Measurements from ENCODE around the gene TNKS1BP1. TPM values are rescaled to one million over a fixed set of nuclear protein-coding genes. Genes with fewer than 3 reads are reported as not detected.
"Not testable (repeated sequence)": the region's sequence is repeated elsewhere in the genome, so short reads cannot be mapped to it uniquely, and the experiment has no call there.

Gene TNKS1BP1
- polyA plus RNA-seq, 10 donors = 93.5 to 122 (median 110) TPM

DNA sequence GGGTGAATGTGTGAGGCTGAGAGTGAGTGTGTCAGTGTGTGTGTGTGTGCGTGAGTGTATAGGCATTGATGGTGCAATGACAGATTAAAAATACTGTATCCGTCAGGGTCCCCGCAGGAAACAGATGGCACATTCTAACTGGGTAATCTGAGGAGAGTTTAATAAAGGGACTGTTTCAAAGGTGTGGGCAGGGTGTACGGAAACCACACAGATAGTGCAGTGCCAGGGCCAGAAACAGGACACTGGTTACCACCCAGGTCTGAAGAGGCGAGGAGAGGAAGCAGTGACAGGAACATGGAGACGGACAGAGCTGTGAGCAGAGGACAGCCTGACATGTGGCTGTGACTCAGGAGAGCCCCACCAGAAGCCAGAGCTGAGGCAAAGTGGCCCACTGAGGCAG is 29.9 kb upstream of the TNKS1BP1 start:
- no peak for DNase-seq

GRCh38 chr11:57353852-57354251 is 29.1 kb upstream of the TNKS1BP1 start:
- DNase-seq = no peak

DNA sequence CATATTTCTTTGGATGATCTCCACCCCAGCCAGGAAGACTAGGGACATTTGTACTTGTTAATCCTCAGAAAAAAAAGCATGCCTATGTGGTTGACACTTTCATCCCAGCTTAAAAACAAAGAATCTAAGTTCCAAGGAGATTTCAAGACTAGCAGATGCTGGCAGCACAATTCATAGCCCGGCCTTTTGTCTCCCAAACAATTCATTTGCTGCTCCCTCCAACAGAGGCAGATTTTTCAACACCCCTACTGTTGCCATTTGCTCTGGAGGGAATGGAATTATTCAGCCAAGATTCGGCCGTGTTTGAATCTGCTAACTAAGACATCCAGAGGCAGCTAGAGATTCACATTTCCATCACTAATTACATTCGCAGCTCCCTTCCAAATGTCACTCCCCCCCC is 28.7 kb upstream of the TNKS1BP1 start:
- no peak for DNase-seq

DNA sequence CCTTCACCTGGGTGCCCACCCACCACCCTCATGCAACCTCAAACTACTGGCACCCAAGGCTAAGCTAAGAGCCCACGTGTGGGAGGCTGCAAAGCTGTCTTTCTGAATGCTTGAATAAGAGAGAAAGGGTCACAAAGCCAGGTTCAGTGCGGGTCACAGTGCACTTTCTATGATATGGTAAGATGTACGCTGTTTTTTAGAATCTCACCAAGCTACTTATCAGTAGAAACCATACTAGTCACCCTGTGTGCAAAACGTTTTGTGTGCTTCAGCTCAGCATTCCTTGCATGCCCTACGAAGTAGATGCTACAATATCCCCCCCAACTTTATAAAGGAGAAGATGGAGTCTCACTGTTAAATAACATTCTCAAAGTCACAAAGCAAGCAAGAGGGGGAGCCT is 28.3 kb upstream of the TNKS1BP1 start:
- DNase-seq = no peak

- peak; percentile 27 to 83 (median 64) for DNase-seq
These were observed 24.9 kb upstream of the TNKS1BP1 start for GRCh38 chr11:57349491-57350274.

GRCh38 chr11:57348636-57349313 is 24.0 kb upstream of the TNKS1BP1 start:
- no peak for DNase-seq

DNA sequence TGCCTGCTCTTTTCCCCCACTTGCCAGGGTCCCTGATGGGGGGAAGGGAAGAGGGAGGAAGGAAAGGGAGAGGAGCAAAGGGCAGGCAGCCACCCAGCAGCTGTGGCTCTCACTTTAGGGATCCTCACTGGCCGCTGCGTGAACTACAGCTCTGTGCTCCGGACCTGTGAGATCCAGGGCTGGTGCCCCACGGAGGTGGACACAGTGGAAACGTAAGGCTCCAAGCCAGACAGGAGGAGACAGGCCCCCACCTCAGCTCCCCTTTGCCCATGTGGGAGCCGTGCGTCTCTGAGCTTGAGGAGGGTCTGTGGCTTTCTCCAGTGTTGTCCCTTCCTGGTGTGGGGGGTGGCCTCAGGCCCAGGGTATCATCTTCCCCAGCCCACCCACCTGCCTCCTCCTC is 23.3 kb upstream of the TNKS1BP1 start:
- no peak for DNase-seq

DNA sequence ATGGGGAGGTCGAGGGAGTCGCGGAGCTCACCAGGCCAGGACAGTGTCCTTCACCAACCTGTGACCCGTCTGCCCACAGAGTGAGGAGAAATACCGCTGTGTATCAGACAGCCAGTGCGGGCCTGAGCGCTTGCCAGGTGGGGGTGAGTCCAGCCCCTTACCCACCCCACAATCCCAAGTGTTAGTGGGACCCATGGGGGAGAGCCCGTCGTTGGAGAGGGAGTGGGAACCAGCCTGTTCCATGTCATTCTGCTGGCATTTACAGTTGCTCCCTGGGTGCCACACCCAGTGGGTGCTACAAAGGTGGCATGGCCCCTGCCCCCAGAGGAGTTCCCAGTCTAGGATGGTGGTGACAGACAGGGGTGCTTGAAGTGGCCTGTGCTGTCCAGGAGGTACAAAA is 22.6 kb upstream of the TNKS1BP1 start:
- no peak for DNase-seq

GRCh38 chr11:57345555-57346211 is 20.9 kb upstream of the TNKS1BP1 start:
- peak in 2 of 3 donors; percentile 75 to 79 for DNase-seq

DNA sequence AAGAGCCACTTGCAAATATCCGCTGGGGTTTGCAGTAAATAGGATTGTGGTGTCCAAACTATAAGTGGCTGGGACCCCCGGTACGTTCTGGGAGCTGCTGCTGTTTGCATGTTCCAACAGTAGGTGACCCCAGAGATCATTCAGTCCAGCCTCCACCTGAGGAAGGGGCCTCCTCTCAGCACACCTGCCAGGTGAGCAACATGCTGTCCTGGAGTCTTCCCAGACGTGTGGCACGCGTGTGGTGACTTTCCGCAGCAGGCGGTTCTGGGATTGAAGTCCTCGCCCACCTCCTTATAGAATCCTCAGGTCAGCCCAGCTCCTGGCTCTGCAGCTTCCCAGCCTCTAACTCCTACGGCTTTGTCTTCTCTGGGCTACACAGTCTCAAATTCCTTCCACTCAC is 20.1 kb upstream of the TNKS1BP1 start:
- no peak for DNase-seq

GRCh38 chr11:57343825-57344224 is 19.1 kb upstream of the TNKS1BP1 start:
- no peak for DNase-seq

DNA sequence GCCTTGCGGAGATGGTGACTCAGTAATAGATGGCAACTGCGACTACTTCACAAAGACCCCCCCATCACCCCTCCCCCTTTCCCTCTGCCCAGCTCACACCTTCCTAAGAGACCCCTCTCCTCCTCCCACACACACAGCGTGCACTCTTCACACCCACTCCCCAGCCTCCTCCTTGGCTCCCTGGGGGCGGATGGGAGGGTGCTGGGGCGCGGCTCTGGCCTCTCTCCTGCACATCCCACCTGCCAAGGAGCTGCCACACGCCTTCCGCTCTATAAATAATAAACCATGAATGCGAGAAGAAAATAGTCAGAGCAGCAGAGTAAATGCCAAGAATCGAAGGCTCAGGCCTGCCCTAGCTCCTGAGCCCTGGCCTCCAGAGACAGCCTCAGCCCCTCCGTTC is 17.9 kb upstream of the TNKS1BP1 start:
- no peak for DNase-seq

- no peak for DNase-seq
These were observed 16.6 kb upstream of the TNKS1BP1 start for GRCh38 chr11:57341250-57341808.

- DNase-seq = peak in 1 of 3 donors; percentile 62
These were observed 15.4 kb upstream of the TNKS1BP1 start for GRCh38 chr11:57340039-57340615.

- no peak for DNase-seq
These were observed 14.6 kb upstream of the TNKS1BP1 start for GRCh38 chr11:57339328-57339727.

DNA sequence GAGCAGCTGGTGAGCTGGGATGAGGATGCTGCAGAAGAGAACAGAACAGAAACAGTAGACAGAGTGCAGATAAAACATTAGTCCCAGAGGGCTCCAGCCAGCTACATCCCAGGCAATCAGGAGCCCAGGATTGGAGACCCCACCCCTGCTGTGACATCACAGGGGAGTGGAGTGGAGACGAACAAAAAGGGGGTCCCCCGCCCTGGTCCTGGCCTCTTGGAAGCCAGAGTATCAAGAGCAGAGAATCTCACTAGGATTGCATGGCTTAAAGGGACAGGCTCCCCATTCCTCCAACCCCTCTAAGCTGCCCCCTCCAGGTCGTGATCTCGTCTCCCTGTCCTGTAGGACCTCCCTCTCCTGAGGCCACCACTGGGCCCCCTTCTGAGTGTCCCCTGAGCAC is 13.4 kb upstream of the TNKS1BP1 start, which contains the start of gene P2RX3:
TSS of gene P2RX3 (plus strand) at position 211 of the 400 bp plus-strand sequence. CDS start 199 bp downstream, outside the sequence.
- peak in 1 of 3 donors; percentile 83 for DNase-seq

DNA sequence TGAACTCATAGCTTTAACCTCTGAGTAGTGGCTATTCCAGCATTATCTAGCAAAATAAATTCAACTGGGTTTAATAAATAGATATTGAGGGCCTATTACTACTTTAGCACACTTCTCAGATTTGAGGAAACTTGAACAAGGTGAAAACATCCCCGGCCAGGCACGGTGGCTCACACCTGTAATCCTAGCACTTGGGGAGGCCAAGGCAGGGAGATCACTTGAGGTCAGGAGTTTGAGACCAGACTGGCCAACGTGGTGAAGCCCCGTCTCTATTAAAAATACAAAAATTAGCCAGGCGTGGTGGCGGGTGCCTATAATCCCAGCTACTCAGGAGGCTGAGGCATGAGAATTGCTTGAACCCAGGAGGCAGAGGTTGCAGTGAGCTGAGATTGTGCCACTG is 12.1 kb upstream of the TNKS1BP1 start:
- not testable (repeated sequence) for DNase-seq

GRCh38 chr11:57336111-57336666 is 11.4 kb upstream of the TNKS1BP1 start:
- no peak for DNase-seq

DNA sequence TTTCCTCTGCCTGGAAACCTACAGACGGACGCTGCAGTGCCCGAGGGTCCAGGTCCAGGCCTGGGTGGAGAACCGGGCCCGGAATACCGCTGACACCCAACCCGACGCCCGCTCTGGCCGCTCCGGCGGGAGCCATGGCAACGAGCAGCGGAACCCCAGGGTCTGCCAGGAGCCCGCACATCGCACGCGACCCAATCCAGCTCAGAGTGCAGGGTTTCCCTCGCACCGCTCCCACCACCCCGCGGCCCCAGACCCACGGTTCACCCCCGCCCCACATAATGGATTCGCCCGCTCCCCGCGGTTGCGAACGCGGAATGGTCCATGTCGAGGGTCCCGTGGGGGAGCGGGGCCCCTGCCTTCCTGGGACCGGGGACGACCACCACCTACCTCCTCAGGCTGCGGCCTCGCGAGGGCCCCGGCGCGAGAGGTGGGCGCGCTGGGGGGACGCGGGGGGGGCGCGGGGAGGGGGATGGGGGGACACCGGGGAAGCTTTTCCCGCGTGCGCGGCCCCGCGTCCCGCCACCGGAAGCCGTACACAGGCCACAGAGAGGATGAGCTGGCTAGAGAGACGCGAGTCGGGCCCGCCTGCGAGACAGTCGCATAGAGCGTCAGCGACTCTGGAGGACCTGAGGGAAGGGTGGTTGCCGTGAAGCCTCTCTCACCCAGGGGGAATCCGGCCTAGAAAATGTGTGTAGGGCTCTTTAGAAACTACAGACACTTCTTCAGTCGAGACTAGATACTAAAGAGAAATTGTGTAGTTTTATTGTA is 10.8 kb upstream of the TNKS1BP1 start, which contains the start of gene SSRP1:
TSS of gene SSRP1 (minus strand) at position 550 of the 768 bp plus-strand sequence. CDS start 771 bp downstream, outside the sequence.
- DNase-seq = peak; percentile 85 to 94 (median 86)

DNA sequence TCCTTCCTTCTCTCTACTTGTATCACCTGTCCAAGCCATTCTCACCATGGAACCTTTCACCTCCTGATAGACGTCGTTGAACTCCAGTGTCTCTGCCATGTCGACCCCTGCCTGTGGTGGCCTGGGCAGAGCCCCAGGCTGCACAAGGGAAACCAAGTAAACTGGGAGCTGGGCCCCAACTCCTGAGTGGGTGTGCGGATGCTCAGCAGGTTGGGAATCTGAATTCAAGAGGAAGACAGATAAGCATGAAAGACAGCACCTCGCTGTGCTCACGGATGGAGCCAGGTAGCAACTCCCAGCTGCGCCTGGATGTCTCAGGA is 10.2 kb upstream of the TNKS1BP1 start:
- DNase-seq = no peak
